ENCODE data around the gene PEAK3. TPM values are rescaled to one million over a fixed set of nuclear protein-coding genes. Genes with fewer than 3 reads are reported as not detected.
A peak's percentile ranks its signal among the peaks of the same experiment; 100 is the strongest.

PEAK3 gene
- total RNA-seq, 1 donor from 2014 or later, result 0.68 TPM

DNA sequence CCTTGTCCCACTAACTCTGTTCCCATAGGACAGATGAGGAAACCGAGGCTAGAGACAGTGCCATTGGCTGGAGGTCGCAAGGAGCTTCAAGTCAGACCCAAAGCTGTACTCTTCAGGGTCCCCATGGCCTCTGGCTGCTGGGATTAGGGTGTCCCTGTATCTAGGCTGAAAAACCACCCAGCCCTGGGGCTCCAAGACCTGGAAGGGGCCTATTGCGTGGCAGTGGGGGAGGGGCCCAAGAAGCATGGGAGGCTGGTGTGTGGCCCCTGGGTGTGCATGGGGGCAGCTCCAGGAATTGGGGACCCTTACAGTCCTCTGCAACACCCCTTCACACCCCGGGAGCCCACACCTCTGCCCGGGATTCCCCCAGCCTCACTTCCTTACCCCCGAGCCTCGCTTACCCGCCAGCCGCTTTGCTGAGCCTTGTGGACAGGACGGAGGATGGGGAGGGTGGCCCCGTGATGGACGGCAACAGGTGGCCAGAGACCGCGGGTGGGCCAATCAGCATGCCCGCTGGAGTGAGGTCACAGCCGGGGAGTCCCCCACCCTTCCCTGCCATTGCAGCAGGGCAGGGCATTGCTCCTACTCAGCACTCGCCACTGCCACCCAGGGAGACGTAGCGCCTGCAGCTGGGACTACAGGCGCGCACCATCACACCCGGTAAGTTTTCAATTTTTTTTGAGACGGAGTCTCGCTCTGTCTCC, 25.8 kb downstream of the PEAK3 start, which contains the start of gene JSRP1:
Gene JSRP1 (minus strand): TSS at position 436 of the 704 bp plus-strand sequence. CDS start 1,103 bp downstream, outside the sequence.
- intact Hi-C loops (cut with DNase I), result no loop called here
- no peak for ATAC-seq
- DNase-seq (ENCODE audit: missing footprints), result peak; percentile 33

DNA sequence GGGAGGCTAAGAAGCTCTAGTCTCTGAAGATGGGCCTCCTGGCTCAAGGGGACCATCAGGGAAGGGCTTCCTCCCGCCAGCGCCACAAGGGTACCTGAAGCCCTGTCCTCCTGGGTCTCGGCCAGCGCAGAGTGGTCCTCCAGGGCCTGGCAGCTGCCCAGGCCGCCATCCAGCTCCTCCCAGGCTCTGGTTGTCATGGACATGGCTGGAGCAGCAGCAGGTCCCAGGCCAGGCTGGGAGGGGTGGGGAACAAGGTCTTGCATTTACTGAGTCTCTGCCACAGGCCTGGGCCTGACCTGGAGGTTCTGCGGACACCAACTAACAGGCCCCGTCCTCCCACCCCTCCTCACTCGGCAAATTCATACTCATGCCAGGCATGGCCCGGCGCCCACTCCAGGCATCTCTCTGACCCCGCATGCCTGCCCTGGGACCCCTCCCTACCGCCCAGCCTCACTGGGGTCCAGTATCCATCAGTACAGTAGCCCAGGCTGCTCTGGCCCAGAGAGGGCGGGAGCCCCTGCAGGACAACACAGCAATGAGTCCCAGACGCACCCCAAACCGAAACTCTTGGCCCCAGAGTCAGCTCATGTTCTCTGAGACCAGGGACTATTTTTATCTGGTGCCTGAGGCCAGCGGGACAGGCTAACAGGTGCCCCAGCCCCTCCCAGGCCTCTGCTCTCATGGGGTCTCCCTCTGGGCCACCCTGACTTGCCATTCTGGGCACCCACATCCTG, 26.7 kb downstream of the PEAK3 start:
- ATAC-seq (no peak), DNase-seq (ENCODE audit: missing footprints) (peak; percentile 16)

DNA sequence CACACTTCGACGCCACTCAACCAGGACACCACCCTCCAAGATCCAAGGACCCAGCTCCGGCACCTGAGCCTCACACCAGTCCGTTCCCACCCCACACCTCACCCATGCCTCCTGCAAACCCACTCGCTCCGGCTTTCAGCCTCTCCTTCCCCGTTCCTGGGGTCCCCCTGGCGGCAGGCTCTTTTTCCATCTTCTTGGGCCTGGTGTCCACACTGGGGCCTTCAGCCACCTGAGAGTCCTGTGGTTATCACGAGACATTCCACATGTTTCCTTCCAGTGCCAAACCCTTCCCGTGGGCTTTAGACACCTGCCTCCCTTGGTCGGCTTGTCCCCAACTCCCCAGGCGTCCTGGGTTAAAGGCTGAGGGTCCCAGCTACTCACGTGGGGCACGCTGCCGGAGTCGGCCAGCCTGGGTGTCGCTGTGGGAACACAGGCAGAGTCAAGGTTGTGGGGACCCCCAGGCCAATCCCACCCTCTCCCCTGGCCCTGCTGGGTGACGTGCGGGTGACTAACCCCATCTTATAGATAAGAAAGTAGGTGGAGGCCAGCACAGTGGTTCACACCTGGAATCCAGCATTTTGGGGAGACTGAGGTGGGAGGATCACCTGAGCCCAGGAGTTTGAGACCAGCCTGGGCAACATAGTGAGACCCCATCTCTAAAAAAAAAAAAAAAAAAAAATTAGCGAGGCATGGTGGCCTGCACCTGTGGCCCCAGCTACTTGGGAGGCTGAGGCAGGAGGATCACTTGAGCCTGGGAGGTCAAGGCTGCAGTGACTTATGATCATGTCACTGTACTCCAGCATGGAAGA, 27.7 kb downstream of the PEAK3 start:
- no peak for DNase-seq (ENCODE audit: missing footprints)
- no peak for ATAC-seq
- intact Hi-C loops (cut with DNase I), result no loop called here

More for the DNA sequence above, 26.7 kb downstream of the PEAK3 start:
- intact Hi-C loops (cut with DNase I), result no loop called here

DNA sequence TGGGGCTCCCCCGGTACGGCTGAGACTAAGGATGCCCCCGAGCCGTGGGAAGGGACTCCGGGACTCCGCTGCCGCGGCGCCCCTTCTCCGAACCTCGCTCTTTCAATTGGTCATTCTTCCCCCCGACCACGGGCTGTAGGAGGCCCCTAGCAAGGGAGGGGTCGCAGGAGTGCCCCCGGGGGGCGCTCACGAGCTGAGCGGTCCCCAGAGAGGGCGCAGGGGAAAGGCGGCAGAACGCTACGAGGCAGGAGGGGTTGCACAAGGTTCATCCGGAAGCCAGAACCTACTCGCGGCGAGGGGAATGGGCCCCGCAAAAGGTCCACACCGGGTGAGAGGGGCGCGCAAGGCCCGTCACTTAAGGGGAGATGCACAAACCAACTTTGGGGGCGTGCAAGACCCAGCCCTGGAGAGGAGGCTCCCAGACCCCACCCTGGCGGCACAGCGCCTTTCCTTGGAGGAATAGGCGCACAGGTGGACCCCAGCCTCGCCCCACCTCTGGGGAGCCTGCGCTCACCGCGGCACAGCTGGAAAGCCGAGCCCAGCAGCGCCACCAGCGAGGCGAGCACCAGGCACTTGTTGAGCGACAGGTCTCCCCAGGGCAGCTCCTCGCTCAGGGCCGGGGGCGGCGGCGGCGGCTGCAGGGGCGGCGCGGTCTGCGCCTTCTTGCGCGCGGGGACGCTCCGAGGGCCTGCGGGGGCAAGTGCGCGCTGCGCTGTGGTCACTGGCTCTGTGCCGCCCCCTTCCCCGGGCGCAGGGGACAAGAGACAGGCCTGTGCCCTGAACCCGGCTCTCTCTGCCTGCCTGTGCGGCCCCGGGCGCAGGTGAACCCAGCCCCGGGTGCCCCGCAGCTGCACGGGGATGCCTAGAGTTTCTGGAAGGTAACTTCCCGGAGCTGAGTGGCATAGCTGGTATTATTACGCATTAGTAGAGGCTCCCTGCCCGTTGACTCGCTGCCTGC, 28.6 kb downstream of the PEAK3 start:
- intact Hi-C loops (cut with DNase I), result no loop called here
- DNase-seq (ENCODE audit: missing footprints) (no peak), ATAC-seq (no peak)

DNA sequence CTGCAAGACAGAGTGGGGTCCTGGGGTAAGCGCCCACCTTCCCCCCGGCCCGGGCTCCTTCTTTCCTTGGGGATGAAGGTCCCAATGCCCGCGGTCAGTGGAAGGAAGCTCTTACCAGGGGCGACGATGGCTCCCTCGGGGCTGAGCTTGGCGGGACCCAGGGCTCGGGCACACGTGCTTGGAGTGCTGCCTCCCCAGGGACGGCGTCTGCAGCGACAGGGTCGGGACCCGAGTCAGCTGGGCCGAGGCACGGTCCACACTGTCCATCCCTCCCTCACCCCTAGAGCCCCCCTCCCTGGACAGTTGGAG, 29.2 kb downstream of the PEAK3 start:
- intact Hi-C loops (cut with DNase I), result no loop called here
- DNase-seq (ENCODE audit: missing footprints) (no peak), ATAC-seq (no peak)

DNA sequence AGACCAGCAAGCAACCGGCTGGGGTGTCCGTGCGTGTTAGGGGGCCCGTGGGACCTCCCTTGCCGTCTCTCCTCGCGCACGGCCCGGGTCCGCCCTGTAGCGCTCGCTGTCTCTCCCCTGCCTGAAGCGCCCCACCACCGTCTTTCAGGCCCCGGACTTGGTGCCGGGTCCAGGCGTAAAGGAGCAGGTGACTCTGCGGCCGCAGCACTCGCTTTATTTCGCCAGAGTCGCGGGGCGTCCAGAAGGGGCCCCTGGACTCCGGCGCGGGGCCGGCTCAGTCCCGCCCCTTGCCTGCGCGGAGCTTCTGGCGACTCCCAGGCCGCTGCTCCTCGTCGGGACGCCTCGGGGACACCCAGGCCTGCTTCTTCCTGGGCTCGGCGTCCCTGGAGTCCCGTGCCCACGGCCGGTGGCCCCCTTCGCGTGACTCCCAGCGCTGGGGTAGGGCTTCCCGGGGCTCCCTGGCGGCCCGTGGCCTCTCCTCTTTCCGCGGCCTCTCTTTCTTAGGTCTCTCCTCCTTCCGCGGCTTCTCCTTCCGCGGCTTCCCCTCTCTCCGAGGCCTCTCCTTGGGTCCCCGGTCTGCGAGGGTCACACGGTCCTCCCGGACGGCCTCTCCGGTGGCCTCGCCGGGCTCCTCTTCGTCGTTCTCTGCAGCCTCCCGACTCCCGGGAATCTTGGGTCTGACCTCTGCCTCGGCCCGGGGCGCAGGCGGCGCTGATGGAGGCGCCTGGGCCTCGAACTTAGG, 29.7 kb downstream of the PEAK3 start:
- intact Hi-C loops (cut with DNase I), result no loop called here
- no peak for DNase-seq (ENCODE audit: missing footprints)
- ATAC-seq, result no peak

DNA sequence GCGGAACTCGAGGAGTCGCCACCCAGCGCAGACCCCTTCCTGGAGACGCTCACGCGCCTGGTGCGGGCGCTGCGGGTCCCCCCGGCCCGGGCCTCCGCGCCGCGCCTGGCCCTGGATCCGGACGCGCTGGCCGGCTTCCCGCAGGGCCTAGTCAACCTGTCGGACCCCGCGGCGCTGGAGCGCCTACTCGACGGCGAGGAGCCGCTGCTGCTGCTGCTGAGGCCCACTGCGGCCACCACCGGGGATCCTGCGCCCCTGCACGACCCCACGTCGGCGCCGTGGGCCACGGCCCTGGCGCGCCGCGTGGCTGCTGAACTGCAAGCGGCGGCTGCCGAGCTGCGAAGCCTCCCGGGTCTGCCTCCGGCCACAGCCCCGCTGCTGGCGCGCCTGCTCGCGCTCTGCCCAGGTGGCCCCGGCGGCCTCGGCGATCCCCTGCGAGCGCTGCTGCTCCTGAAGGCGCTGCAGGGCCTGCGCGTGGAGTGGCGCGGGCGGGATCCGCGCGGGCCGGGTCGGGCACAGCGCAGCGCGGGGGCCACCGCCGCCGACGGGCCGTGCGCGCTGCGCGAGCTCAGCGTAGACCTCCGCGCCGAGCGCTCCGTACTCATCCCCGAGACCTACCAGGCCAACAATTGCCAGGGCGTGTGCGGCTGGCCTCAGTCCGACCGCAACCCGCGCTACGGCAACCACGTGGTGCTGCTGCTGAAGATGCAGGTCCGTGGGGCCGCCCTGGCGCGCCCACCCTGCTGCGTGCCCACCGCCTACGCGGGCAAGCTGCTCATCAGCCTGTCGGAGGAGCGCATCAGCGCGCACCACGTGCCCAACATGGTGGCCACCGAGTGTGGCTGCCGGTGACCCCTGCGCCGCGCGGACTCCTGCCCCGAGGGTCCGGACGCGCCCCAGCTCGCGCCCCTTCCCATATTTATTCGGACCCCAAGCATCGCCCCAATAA, 30.6 kb downstream of the PEAK3 start:
- DNase-seq (ENCODE audit: missing footprints), result no peak
- intact Hi-C loops (cut with DNase I), result no loop called here
- ATAC-seq, result no peak

DNA sequence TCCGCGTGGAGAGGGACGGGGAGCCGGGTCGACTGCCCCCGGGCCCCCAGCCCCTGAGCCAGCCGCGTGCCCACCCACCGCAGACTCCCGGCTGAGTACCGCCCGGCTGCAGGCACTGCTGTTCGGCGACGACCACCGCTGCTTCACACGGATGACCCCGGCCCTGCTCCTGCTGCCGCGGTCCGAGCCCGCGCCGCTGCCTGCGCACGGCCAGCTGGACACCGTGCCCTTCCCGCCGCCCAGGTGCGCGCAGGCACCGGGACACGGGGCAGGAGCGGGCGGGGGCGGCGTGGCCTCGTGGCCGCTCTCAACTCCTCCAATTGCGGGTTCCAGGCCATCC, 31.2 kb downstream of the PEAK3 start:
- DNase-seq (ENCODE audit: missing footprints) (no peak), ATAC-seq (no peak)
- intact Hi-C loops (cut with DNase I), result no loop called here

DNA sequence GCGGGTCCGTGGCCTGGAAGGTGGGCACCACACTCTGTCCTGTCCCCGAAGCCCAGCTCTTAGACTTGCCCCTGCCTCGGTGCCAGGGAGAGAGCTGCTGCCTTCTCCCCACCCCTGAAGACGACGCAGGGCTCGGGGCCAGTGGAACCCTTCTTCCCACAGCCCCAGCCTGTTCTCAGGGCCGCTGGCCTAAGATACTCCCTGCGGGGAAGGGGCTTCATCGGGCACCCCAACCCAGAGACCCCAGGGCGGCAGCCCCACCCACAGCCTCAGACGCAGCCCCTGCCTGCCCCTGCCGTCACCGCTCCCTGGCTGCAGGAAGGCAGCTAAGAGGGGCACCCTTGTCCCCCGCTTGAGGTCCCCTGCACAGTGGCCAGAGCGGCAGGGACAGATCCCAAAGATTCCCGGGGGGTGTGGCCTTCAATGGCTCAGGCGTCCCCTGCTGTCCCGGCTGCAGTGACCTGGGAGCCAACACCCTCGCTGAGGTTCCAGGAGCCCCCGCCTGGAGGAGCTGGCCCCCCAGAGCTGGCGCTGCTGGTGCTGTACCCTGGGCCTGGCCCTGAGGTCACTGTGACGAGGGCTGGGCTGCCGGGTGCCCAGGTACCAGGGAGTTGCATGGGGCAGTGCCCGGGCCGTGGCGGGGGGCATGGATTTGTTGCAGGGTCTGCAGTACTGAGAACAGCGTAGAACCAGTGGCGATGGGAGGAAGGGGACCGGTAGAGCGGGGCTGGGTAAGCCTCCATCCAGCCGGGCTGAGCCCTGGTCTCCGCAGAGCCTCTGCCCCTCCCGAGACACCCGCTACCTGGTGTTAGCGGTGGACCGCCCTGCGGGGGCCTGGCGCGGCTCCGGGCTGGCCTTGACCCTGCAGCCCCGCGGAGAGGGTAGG, 31.9 kb downstream of the PEAK3 start:
- DNase-seq (ENCODE audit: missing footprints), result no peak

DNA sequence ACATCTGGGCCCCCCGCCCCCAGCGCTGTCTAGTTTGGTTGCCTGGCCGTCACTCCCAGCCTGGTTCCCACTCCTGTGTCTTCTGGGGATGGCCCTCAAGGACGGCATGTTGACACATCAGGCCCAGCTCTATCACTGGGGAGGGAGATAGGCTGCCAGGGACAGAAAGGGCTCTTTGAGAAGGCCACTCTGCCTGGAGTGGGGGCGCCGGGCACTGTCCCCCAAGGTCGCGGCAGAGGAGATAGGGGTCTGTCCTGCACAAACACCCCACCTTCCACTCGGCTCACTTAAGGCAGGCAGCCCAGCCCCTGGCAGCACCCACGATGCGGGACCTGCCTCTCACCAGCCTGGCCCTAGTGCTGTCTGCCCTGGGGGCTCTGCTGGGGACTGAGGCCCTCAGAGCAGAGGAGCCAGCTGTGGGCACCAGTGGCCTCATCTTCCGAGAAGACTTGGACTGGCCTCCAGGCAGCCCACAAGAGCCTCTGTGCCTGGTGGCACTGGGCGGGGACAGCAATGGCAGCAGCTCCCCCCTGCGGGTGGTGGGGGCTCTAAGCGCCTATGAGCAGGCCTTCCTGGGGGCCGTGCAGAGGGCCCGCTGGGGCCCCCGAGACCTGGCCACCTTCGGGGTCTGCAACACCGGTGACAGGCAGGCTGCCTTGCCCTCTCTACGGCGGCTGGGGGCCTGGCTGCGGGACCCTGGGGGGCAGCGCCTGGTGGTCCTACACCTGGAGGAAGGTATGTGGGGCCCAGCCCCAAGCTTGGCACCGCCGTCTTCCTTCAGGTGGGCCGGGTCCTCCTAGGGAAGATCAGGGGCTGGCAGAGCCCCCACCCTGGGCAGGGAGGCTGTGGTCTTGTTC, 32.7 kb downstream of the PEAK3 start, which contains the start of gene AMH:
Gene AMH (plus strand): TSS at position 314 of the 857 bp plus-strand sequence. CDS start 10 bp downstream, at position 324.
- intact Hi-C loops (cut with DNase I), result no loop called here
- DNase-seq (ENCODE audit: missing footprints) (no peak), ATAC-seq (peak; percentile 2)

More for the DNA sequence above, 31.9 kb downstream of the PEAK3 start:
- peak; percentile 15 for ATAC-seq
- intact Hi-C loops (cut with DNase I), result no loop called here

DNA sequence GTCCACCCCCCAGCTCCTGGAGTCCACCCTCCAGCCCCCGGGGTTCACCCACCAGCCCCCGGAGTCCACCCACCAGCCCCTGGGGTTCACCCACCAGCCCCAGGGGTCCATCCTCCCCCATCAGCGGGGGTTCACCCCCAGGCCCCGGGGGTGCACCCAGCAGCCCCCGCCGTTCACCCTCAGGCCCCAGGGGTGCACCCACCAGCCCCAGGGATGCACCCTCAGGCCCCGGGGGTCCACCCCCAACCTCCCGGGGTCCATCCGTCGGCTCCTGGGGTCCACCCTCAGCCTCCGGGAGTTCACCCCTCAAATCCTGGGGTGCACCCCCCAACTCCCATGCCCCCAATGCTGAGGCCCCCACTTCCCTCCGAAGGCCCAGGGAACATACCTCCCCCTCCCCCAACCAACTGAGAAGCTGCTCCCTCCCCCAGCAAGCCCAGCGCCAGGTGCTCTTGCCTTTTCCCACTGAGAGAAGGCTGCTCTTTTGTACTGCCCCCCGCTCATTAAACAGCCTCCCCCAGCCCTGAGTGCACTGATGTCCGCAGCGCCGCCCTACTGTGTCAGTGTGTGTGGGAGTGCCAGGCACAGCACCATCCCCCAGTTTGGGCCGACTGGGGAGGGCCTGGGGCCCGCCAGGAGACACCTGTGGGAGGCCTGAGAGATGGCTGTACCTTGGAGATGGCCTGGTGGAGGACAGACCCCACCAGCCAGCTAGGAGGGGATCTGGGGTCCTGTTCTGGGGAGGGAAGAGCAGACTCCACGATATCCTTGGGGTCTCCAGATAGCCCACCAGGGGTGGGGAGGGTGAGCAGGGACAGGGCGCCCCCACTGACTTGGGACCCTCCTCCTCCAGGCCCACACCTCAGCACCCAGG, 33.6 kb downstream of the PEAK3 start:
- intact Hi-C loops (cut with DNase I), result no loop called here
- ATAC-seq, result no peak
- DNase-seq (ENCODE audit: missing footprints), result peak; percentile 49

DNA sequence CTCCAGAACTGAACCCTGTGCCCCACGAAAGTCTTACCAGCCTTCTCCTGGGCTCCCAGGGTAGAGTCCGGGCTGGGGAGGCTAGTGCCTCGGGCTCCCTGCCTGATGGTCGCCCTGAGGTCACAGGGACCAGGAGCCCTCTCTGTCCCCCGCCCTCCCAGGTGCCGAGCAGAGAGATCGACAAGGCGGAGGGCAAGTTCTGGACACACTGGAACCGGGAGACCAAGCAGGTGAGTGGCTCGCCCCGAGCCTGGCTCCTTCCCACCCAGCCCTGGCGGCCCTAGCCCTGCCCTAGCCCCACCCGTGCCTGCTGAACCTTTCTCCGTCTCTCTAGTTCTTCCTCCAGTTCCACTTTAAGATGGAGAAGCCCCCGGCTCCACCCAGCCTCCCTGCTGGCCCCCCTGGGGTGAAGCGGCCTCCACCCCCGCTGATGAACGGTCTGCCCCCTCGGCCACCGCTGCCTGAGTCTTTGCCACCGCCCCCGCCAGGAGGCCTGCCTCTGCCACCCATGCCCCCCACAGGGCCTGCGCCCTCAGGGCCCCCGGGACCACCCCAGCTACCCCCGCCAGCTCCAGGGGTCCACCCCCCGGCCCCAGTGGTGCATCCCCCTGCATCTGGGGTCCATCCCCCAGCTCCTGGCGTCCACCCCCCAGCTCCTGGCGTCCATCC, 34.4 kb downstream of the PEAK3 start:
- DNase-seq (ENCODE audit: missing footprints) (peak; percentile 59), ATAC-seq (no peak)
- intact Hi-C loops (cut with DNase I), result no loop called here

DNA sequence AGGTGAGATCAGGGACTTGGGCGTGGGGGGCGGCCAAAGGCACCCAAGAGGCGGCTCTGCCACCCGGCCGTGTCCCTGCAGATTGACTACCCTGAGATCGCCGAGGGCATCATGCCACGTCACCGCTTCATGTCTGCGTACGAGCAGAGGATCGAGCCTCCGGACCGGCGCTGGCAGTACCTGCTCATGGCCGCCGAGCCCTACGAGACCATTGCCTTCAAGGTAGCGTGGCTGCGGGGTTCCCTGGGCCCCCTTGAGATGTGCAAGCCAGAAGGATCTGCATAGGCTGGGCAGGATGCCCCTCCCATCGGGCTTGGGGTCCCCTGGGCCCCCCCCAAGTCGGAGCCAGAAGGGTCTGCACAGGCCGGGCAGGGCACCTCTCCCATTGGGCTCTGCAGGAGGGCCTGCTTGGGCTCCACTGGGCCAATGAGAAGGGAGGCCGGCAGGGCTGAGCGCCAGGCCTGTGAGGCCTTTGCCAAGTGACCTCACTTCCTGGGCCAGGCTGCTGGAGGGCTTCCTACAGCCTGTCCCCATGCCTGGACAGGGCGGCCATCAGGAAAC, 35.1 kb downstream of the PEAK3 start:
- DNase-seq (ENCODE audit: missing footprints) (peak; percentile 83), ATAC-seq (peak; percentile 65)

More for the DNA sequence above, 35.1 kb downstream of the PEAK3 start:
- intact Hi-C loops (cut with DNase I), result no loop called here
